MM.1S (cell line): ENCODE data around the gene PRDM10.
"Not testable (repeated sequence)": the region's sequence is repeated elsewhere in the genome, so short reads cannot be mapped to it uniquely, and the experiment has no call there.

Experiments
- DNase-seq: peaks from one replicate; pipeline ENCODE4 v3.0.0-alpha.2; 2015
- H2AFZ ChIP-seq: fragments of 300-600 bp; sonication (generic); 2 replicates; pipeline ENCODE4 v1.6.0; 2016; ENCODE audit warnings: antibody characterized with exemption, low read length
- H3F3A ChIP-seq: fragments of 300-600 bp; sonication (generic); 2 replicates; pipeline ENCODE4 v1.6.1; 2016; ENCODE audit warnings: mild to moderate bottlenecking, antibody characterized with exemption, low read length, moderate library complexity, mixed read lengths; ENCODE audit not compliant: insufficient read depth
- H3K27ac ChIP-seq: fragments of 300-600 bp; sonication (generic); 2 replicates; pipeline ENCODE4 v1.5.1; 2016; ENCODE audit warnings: mild to moderate bottlenecking, low read length
- H3K27me3 ChIP-seq: fragments of 300-600 bp; sonication (generic); replicated peaks from 2 replicates; pipeline ENCODE4 v1.6.0; 2016; ENCODE audit warnings: low read length; ENCODE audit not compliant: insufficient read depth
- H3K36me3 ChIP-seq: fragments of 300-600 bp; sonication (generic); replicated peaks from 2 replicates; pipeline ENCODE4 v1.6.1; 2016; ENCODE audit warnings: mild to moderate bottlenecking, low read length, mixed read lengths; ENCODE audit not compliant: insufficient read depth
- H3K4me1 ChIP-seq: fragments of 300-600 bp; sonication (generic); 2 replicates; pipeline ENCODE4 v1.6.1; 2016; ENCODE audit warnings: low read length, mixed read lengths
- H3K4me2 ChIP-seq: fragments of 300-600 bp; sonication (generic); 2 replicates; pipeline ENCODE4 v1.6.0; 2016; ENCODE audit warnings: low read depth, low read length
- H3K4me3 ChIP-seq: fragments of 300-600 bp; sonication (generic); 2 replicates; pipeline ENCODE4 v1.5.1; 2016; ENCODE audit warnings: low read length, mixed read lengths
- H3K79me2 ChIP-seq: fragments of 300-600 bp; sonication (generic); 2 replicates; pipeline ENCODE4 v1.6.1; 2016; ENCODE audit warnings: mixed run types, low read length, mixed read lengths
- H3K9ac ChIP-seq: fragments of 300-600 bp; sonication (generic); 2 replicates; pipeline ENCODE4 v1.6.1; 2016; ENCODE audit warnings: low read length, mixed read lengths
- H3K9me2 ChIP-seq: fragments of 300-600 bp; sonication (generic); replicated peaks from 2 replicates; pipeline ENCODE4 v1.6.1; 2016; ENCODE audit warnings: mild to moderate bottlenecking, low read length, mixed read lengths; ENCODE audit not compliant: insufficient read depth
- H3K9me3 ChIP-seq: fragments of 300-600 bp; sonication (generic); replicated peaks from 2 replicates; pipeline ENCODE4 v1.6.1; 2016; ENCODE audit warnings: mild to moderate bottlenecking, low read length, mixed read lengths; ENCODE audit not compliant: insufficient read depth
- H4K20me1 ChIP-seq: fragments of 300-600 bp; sonication (generic); 2 replicates; pipeline ENCODE4 v1.6.1; 2016; ENCODE audit warnings: mild to moderate bottlenecking, low read length, moderate library complexity, mixed read lengths; ENCODE audit not compliant: insufficient read depth
- CTCF ChIP-seq: fragments of 300-600 bp; sonication (generic); IDR thresholded peaks from 2 replicates; pipeline ENCODE4 v1.5.1; 2016; ENCODE audit warnings: antibody characterized with exemption, low read length, mixed read lengths
- EZH2 ChIP-seq: fragments of 300-600 bp; sonication (generic); optimal IDR thresholded peaks from 2 replicates; pipeline ENCODE3; 2017; ENCODE audit warnings: low read depth, mild to moderate bottlenecking, antibody characterized with exemption, low read length, mixed read lengths
- EZH2phosphoT487 ChIP-seq: fragments of 300-600 bp; sonication (generic); IDR thresholded peaks from 2 replicates; pipeline ENCODE4 v1.6.1; 2018; ENCODE audit warnings: antibody characterized with exemption, low read length

The PRDM10 gene

GRCh38 chr11:129960216-129961214 lies 42.1 kb downstream of the PRDM10 start:
- TF ChIP-seq EZH2 (no peak), CTCF (no peak), EZH2phosphoT487 (no peak)
- Histone ChIP-seq H3K27me3 (no peaks in the 10 kb centered on the region), H3K36me3 (no peaks in the 10 kb centered on the region), H4K20me1 (no peaks in the 10 kb centered on the region), H3K4me2 (no peak overlapping the region), H3K9me3 (no peaks in the 10 kb centered on the region), H2AFZ (no peak overlapping the region), H3K9ac (no peak overlapping the region), H3F3A (no peaks in the 10 kb centered on the region), H3K4me3 (no peak overlapping the region), H3K27ac (no peak overlapping the region), H3K9me2 (no peaks in the 10 kb centered on the region), H3K4me1 (no peaks in the 10 kb centered on the region), H3K79me2 (no peaks in the 10 kb centered on the region)
- no peak for DNase-seq

- no peak for DNase-seq
- Histone ChIP-seq H2AFZ (no peak overlapping the region), H4K20me1 (no peaks in the 10 kb centered on the region), H3K4me1 (no peaks in the 10 kb centered on the region), H3K4me3 (no peak overlapping the region), H3K4me2 (no peak overlapping the region), H3K9me2 (no peaks in the 10 kb centered on the region), H3K27me3 (no peaks in the 10 kb centered on the region), H3K79me2 (no peaks in the 10 kb centered on the region), H3K36me3 (no peaks in the 10 kb centered on the region), H3F3A (no peaks in the 10 kb centered on the region), H3K9me3 (no peaks in the 10 kb centered on the region), H3K9ac (no peak overlapping the region), H3K27ac (no peak overlapping the region)
- TF ChIP-seq EZH2 (no peak), CTCF (no peak)
Observed at GRCh38 chr11:129959687-129960086, 42.9 kb downstream of the PRDM10 start.

- Histone ChIP-seq H3K9me3 (no peaks in the 10 kb centered on the region), H3K27me3 (no peaks in the 10 kb centered on the region), H3F3A (no peaks in the 10 kb centered on the region), H3K9ac (no peak overlapping the region), H3K36me3 (no peaks in the 10 kb centered on the region), H3K79me2 (no peaks in the 10 kb centered on the region), H3K27ac (no peak overlapping the region), H3K4me1 (no peaks in the 10 kb centered on the region), H3K4me2 (no peak overlapping the region), H4K20me1 (no peaks in the 10 kb centered on the region), H3K4me3 (no peak overlapping the region), H2AFZ (no peak overlapping the region), H3K9me2 (no peaks in the 10 kb centered on the region)
- DNase-seq, result no peak
- TF ChIP-seq CTCF (no peak), EZH2phosphoT487 (no peak), EZH2 (no peak)
Observed at GRCh38 chr11:129955282-129955681, 47.4 kb downstream of the PRDM10 start.

- not testable (repeated sequence) for H3K27ac ChIP-seq, DNase-seq, H3K9me3 ChIP-seq, H3K27me3 ChIP-seq, H3K9ac ChIP-seq, H3K79me2 ChIP-seq, H4K20me1 ChIP-seq, H3K9me2 ChIP-seq, H3K4me2 ChIP-seq, H3K36me3 ChIP-seq, H3K4me3 ChIP-seq, H3F3A ChIP-seq, H3K4me1 ChIP-seq, H2AFZ ChIP-seq
Observed at GRCh38 chr11:129954703-129955102, 47.9 kb downstream of the PRDM10 start.
